SIG-M5 treated with dmso at 0.1 percent for 504 hours (cell line): Measurements from ENCODE around the gene STARD8.

Experiments
- DNase-seq: peaks from one replicate; lab custom pipeline; 2025; ENCODE audit not compliant: unreplicated experiment; lab: John Stamatoyannopoulos, UW

STARD8 gene

GRCh38 chrX:68748030-68748429 is 100.6 kb downstream of the STARD8 start:
- DNase-seq = no peak

GRCh38 chrX:68749426-68749825 is 102.0 kb downstream of the STARD8 start:
- DNase-seq = no peak

GRCh38 chrX:68750316-68750715 is 102.8 kb downstream of the STARD8 start:
- no peak for DNase-seq

- no peak for DNase-seq
Observed at GRCh38 chrX:68751372-68751771, 103.9 kb downstream of the STARD8 start.

GRCh38 chrX:68753218-68753617 is 105.8 kb downstream of the STARD8 start:
- DNase-seq = no peak

- DNase-seq = no peak
Observed at GRCh38 chrX:68754406-68754805, 106.9 kb downstream of the STARD8 start.

- no peak for DNase-seq
Observed at GRCh38 chrX:68755616-68756125, 108.2 kb downstream of the STARD8 start.

- no peak for DNase-seq
Observed at GRCh38 chrX:68757331-68757730, 109.9 kb downstream of the STARD8 start.

GRCh38 chrX:68757731-68758130 is 110.3 kb downstream of the STARD8 start:
- DNase-seq = no peak

- DNase-seq = no peak
Observed at GRCh38 chrX:68758671-68759070, 111.2 kb downstream of the STARD8 start.

- no peak for DNase-seq
Observed at GRCh38 chrX:68761086-68761485, 113.6 kb downstream of the STARD8 start.

GRCh38 chrX:68762766-68763165 is 115.3 kb downstream of the STARD8 start:
- no peak for DNase-seq

- no peak for DNase-seq
Observed at GRCh38 chrX:68763481-68763880, 116.0 kb downstream of the STARD8 start.
